ENCODE results near the gene EMP2.

DNA sequence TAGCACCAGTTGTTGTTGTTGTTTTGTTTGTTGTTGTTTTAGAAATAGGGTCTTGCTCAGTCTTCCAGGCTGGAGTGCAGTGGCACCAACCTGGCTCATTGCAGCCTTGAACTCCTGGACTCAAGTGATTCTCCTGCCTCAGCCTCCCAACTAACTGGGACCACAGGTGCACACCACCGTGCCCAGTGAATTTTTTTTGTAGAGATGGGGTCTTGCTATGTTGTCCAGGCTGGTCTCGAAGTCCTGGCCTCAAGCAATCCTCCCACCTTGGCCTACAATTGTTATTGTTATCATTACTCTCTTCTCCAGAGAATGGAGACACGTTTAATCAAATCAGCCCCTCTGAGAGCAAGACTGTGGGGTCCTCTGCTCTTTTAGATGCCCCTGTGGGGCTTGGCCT lies 42.7 kb upstream of the EMP2 start:
- TF ChIP-seq, protein P1, sequence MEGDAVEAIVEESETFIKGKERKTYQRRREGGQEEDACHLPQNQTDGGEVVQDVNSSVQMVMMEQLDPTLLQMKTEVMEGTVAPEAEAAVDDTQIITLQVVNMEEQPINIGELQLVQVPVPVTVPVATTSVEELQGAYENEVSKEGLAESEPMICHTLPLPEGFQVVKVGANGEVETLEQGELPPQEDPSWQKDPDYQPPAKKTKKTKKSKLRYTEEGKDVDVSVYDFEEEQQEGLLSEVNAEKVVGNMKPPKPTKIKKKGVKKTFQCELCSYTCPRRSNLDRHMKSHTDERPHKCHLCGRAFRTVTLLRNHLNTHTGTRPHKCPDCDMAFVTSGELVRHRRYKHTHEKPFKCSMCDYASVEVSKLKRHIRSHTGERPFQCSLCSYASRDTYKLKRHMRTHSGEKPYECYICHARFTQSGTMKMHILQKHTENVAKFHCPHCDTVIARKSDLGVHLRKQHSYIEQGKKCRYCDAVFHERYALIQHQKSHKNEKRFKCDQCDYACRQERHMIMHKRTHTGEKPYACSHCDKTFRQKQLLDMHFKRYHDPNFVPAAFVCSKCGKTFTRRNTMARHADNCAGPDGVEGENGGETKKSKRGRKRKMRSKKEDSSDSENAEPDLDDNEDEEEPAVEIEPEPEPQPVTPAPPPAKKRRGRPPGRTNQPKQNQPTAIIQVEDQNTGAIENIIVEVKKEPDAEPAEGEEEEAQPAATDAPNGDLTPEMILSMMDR (IDR thresholded peaks at IDR 0.05) = no peak
- no peak for TF ChIP-seq POLR2A (IDR thresholded peaks at IDR 0.05)
